GM19455 (cell line): ENCODE data around the gene OXA1L.
"Not testable (repeated sequence)": the region's sequence is repeated elsewhere in the genome, so short reads cannot be mapped to it uniquely, and the experiment has no call there.

ENCODE experiments used
- ATAC-seq: cut with Tn5 transposase; IDR thresholded peaks from one replicate; pipeline ENCODE4 v1.9.1; 2021; ENCODE audit not compliant: unreplicated experiment

OXA1L gene

GRCh38 chr14:22768947-22769346, 2.5 kb downstream of the OXA1L start:
- ATAC-seq: no peak

GRCh38 chr14:22769369-22769768, 2.9 kb downstream of the OXA1L start:
- ATAC-seq: no peak

GRCh38 chr14:22770481-22771187, 4.1 kb downstream of the OXA1L start:
- no peak for ATAC-seq

GRCh38 chr14:22772725-22773124, 6.2 kb downstream of the OXA1L start:
- no peak for ATAC-seq

- no peak for ATAC-seq
Measured at GRCh38 chr14:22773162-22774010, 6.9 kb downstream of the OXA1L start.

- no peak for ATAC-seq
Measured at GRCh38 chr14:22774011-22774706, 7.7 kb downstream of the OXA1L start.

- no peak for ATAC-seq
Measured at GRCh38 chr14:22776215-22776614, 9.7 kb downstream of the OXA1L start.

- not testable (repeated sequence) for ATAC-seq
Measured at GRCh38 chr14:22776849-22777248, 10.4 kb downstream of the OXA1L start.

- no peak for ATAC-seq
Measured at GRCh38 chr14:22778084-22778483, 11.6 kb downstream of the OXA1L start.

GRCh38 chr14:22780105-22780679, 13.7 kb downstream of the OXA1L start:
- ATAC-seq: no peak

GRCh38 chr14:22780941-22781300, 14.4 kb downstream of the OXA1L start:
- no peak for ATAC-seq

- ATAC-seq: no peak
Measured at GRCh38 chr14:22781301-22781991, 15.0 kb downstream of the OXA1L start.

- ATAC-seq: no peak
Measured at GRCh38 chr14:22786685-22787084, 20.2 kb downstream of the OXA1L start.

GRCh38 chr14:22791301-22791700, 24.8 kb downstream of the OXA1L start:
- no peak for ATAC-seq

- ATAC-seq: no peak
Measured at GRCh38 chr14:22792158-22792557, 25.7 kb downstream of the OXA1L start.

- ATAC-seq: not testable (repeated sequence)
Measured at GRCh38 chr14:22793550-22793949, 27.1 kb downstream of the OXA1L start.

GRCh38 chr14:22793976-22794375, 27.5 kb downstream of the OXA1L start:
- no peak for ATAC-seq

GRCh38 chr14:22794551-22794951, 28.1 kb downstream of the OXA1L start:
- ATAC-seq: peak; percentile 45

GRCh38 chr14:22796087-22796707, 29.7 kb downstream of the OXA1L start:
- no peak for ATAC-seq
